ENCODE results near the gene KLHL17.

DNA sequence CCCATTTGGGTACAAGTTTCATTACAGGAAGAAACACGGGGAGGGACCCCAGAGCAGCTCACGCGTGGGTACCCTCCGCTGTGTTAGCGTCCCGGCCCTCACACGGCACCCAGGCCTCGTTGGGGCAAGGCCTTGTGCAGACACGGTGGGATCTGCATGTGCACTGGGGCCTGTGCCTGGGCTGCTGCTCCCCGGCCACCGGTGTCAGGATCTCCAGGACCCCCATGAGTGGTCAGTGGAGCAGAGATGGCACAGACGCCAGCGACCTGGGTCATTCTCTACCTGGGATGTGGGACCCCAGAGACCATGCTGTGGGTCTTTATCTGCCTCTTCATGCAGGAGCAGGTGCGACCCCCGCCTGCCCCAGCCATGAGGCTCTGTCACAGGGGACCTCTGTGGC, 42.0 kb upstream of the KLHL17 start:
- no peak for TF ChIP-seq ATF3 (IDR thresholded peaks at IDR 0.05; ENCODE audit: borderline replicate concordance, extremely low read depth, low read depth, low read length)
- TF ChIP-seq, protein P1, sequence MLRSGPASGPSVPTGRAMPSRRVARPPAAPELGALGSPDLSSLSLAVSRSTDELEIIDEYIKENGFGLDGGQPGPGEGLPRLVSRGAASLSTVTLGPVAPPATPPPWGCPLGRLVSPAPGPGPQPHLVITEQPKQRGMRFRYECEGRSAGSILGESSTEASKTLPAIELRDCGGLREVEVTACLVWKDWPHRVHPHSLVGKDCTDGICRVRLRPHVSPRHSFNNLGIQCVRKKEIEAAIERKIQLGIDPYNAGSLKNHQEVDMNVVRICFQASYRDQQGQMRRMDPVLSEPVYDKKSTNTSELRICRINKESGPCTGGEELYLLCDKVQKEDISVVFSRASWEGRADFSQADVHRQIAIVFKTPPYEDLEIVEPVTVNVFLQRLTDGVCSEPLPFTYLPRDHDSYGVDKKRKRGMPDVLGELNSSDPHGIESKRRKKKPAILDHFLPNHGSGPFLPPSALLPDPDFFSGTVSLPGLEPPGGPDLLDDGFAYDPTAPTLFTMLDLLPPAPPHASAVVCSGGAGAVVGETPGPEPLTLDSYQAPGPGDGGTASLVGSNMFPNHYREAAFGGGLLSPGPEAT (IDR thresholded peaks at IDR 0.05; ENCODE audit: low read depth), result no peak
